MM.1S (cell line): ENCODE data around the gene PES1.
A peak's percentile ranks its signal among the peaks of the same experiment; 100 is the strongest.

Source experiments
- DNase-seq: peaks from one replicate; pipeline ENCODE4 v3.0.0-alpha.2; 2015
- H2AFZ ChIP-seq: fragments of 300-600 bp; sonication (generic); 2 replicates; pipeline ENCODE4 v1.6.0; 2016; ENCODE audit warnings: antibody characterized with exemption, low read length
- H3F3A ChIP-seq: fragments of 300-600 bp; sonication (generic); 2 replicates; pipeline ENCODE4 v1.6.1; 2016; ENCODE audit warnings: mild to moderate bottlenecking, antibody characterized with exemption, low read length, moderate library complexity, mixed read lengths; ENCODE audit not compliant: insufficient read depth
- H3K27ac ChIP-seq: fragments of 300-600 bp; sonication (generic); 2 replicates; pipeline ENCODE4 v1.5.1; 2016; ENCODE audit warnings: mild to moderate bottlenecking, low read length
- H3K27me3 ChIP-seq: fragments of 300-600 bp; sonication (generic); replicated peaks from 2 replicates; pipeline ENCODE4 v1.6.0; 2016; ENCODE audit warnings: low read length; ENCODE audit not compliant: insufficient read depth
- H3K36me3 ChIP-seq: fragments of 300-600 bp; sonication (generic); replicated peaks from 2 replicates; pipeline ENCODE4 v1.6.1; 2016; ENCODE audit warnings: mild to moderate bottlenecking, low read length, mixed read lengths; ENCODE audit not compliant: insufficient read depth
- H3K4me1 ChIP-seq: fragments of 300-600 bp; sonication (generic); 2 replicates; pipeline ENCODE4 v1.6.1; 2016; ENCODE audit warnings: low read length, mixed read lengths
- H3K4me2 ChIP-seq: fragments of 300-600 bp; sonication (generic); 2 replicates; pipeline ENCODE4 v1.6.0; 2016; ENCODE audit warnings: low read depth, low read length
- H3K4me3 ChIP-seq: fragments of 300-600 bp; sonication (generic); 2 replicates; pipeline ENCODE4 v1.5.1; 2016; ENCODE audit warnings: low read length, mixed read lengths
- H3K79me2 ChIP-seq: fragments of 300-600 bp; sonication (generic); 2 replicates; pipeline ENCODE4 v1.6.1; 2016; ENCODE audit warnings: mixed run types, low read length, mixed read lengths
- H3K9ac ChIP-seq: fragments of 300-600 bp; sonication (generic); 2 replicates; pipeline ENCODE4 v1.6.1; 2016; ENCODE audit warnings: low read length, mixed read lengths
- H3K9me2 ChIP-seq: fragments of 300-600 bp; sonication (generic); replicated peaks from 2 replicates; pipeline ENCODE4 v1.6.1; 2016; ENCODE audit warnings: mild to moderate bottlenecking, low read length, mixed read lengths; ENCODE audit not compliant: insufficient read depth
- H3K9me3 ChIP-seq: fragments of 300-600 bp; sonication (generic); replicated peaks from 2 replicates; pipeline ENCODE4 v1.6.1; 2016; ENCODE audit warnings: mild to moderate bottlenecking, low read length, mixed read lengths; ENCODE audit not compliant: insufficient read depth
- H4K20me1 ChIP-seq: fragments of 300-600 bp; sonication (generic); 2 replicates; pipeline ENCODE4 v1.6.1; 2016; ENCODE audit warnings: mild to moderate bottlenecking, low read length, moderate library complexity, mixed read lengths; ENCODE audit not compliant: insufficient read depth
- EZH2 ChIP-seq: fragments of 300-600 bp; sonication (generic); optimal IDR thresholded peaks from 2 replicates; pipeline ENCODE3; 2017; ENCODE audit warnings: low read depth, mild to moderate bottlenecking, antibody characterized with exemption, low read length, mixed read lengths
- EZH2phosphoT487 ChIP-seq: fragments of 300-600 bp; sonication (generic); IDR thresholded peaks from 2 replicates; pipeline ENCODE4 v1.6.1; 2018; ENCODE audit warnings: antibody characterized with exemption, low read length
- TF ChIP-seq, protein P1 (sequence below): fragments of 300-600 bp; sonication (generic); IDR thresholded peaks from 2 replicates; pipeline ENCODE4 v1.5.1; 2016; ENCODE audit warnings: antibody characterized with exemption, low read length, mixed read lengths

Gene PES1

GRCh38 chr22:30591588-30592359, at the start of gene PES1:
Gene PES1 (minus strand): TSS chr22:30591910. CDS start chr22:30591833, 77 bp downstream.
- H3K27ac ChIP-seq, result peak within 1 kb of the TSS; percentile 65; the same call in 1 of the 2 replicates
- no peaks in the 10 kb centered on the region for H3K9me3 ChIP-seq
- DNase-seq, result peak; percentile 99
- H2AFZ ChIP-seq, result peak within 1 kb of the TSS; percentile 22
- 0 out of 2 replicates have a peak, but pooled peaks cover 10% of the 10 kb centered on the region for H3K4me1 ChIP-seq
- peaks cover 37% of the 10 kb centered on the region for H3K79me2 ChIP-seq
- no peaks in the 10 kb centered on the region for H4K20me1 ChIP-seq
- H3K27me3 ChIP-seq, result peaks cover 28% of the 10 kb centered on the region
- TF ChIP-seq EZH2phosphoT487 (no peak), EZH2 (no peak)
- TF ChIP-seq, protein P1, sequence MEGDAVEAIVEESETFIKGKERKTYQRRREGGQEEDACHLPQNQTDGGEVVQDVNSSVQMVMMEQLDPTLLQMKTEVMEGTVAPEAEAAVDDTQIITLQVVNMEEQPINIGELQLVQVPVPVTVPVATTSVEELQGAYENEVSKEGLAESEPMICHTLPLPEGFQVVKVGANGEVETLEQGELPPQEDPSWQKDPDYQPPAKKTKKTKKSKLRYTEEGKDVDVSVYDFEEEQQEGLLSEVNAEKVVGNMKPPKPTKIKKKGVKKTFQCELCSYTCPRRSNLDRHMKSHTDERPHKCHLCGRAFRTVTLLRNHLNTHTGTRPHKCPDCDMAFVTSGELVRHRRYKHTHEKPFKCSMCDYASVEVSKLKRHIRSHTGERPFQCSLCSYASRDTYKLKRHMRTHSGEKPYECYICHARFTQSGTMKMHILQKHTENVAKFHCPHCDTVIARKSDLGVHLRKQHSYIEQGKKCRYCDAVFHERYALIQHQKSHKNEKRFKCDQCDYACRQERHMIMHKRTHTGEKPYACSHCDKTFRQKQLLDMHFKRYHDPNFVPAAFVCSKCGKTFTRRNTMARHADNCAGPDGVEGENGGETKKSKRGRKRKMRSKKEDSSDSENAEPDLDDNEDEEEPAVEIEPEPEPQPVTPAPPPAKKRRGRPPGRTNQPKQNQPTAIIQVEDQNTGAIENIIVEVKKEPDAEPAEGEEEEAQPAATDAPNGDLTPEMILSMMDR, result no peak
- no peaks in the 10 kb centered on the region for H3F3A ChIP-seq
- peak within 1 kb of the TSS; percentile 91 for H3K9ac ChIP-seq
- peak within 1 kb of the TSS; percentile 77 for H3K4me2 ChIP-seq
- no peaks in the 10 kb centered on the region for H3K9me2 ChIP-seq
- H3K4me3 ChIP-seq, result peak within 1 kb of the TSS; percentile 95
- peaks cover 9% of the 10 kb centered on the region; the same call in 1 of the 2 replicates for H3K36me3 ChIP-seq

- Histone ChIP-seq H3K4me1 (peaks cover 6% of the 10 kb centered on the region), H2AFZ (no peak overlapping the region), H3F3A (no peaks in the 10 kb centered on the region), H3K27ac (no peak overlapping the region), H3K79me2 (no peaks in the 10 kb centered on the region), H4K20me1 (no peaks in the 10 kb centered on the region), H3K27me3 (no peaks in the 10 kb centered on the region), H3K4me2 (no peak overlapping the region), H3K36me3 (no peaks in the 10 kb centered on the region), H3K9ac (no peak overlapping the region), H3K9me2 (no peaks in the 10 kb centered on the region), H3K4me3 (no peak overlapping the region), H3K9me3 (no peaks in the 10 kb centered on the region)
- no peak for DNase-seq
- TF ChIP-seq EZH2phosphoT487 (no peak), EZH2 (no peak)
- TF ChIP-seq, protein P1, result no peak
These were observed 49.2 kb upstream of the PES1 start for GRCh38 chr22:30640839-30641430.

DNA sequence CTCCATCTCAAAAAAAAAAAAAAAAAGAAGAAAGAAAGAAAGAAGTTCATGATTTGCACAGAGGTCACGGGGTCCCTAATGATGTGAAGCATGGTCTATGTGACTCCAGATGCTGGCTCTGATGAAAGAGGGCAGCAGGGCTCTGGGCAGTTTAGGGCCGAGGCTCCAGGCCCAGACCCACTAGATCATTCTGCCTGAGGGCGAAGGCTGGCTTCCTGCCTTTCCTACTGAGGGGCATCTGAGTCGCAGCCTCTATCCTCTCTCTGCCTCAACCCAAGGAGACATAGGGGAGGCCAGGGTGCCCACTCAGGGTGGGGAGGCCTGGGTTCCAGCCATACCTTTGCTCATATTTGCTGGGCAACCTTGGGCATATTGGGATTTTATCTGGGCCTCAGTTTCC, 48.7 kb upstream of the PES1 start:
- no peaks in the 10 kb centered on the region for H3K36me3 ChIP-seq
- no peak overlapping the region for H3K4me2 ChIP-seq
- no peak overlapping the region for H3K27ac ChIP-seq
- H3K27me3 ChIP-seq, result no peaks in the 10 kb centered on the region
- no peak overlapping the region for H3K4me3 ChIP-seq
- H3K9ac ChIP-seq, result no peak overlapping the region
- H3K79me2 ChIP-seq, result no peaks in the 10 kb centered on the region
- H3K9me2 ChIP-seq, result no peaks in the 10 kb centered on the region
- no peaks in the 10 kb centered on the region for H4K20me1 ChIP-seq
- TF ChIP-seq, protein P1, result no peak
- TF ChIP-seq EZH2 (no peak), EZH2phosphoT487 (no peak)
- no peaks in the 10 kb centered on the region for H3F3A ChIP-seq
- peaks cover 7% of the 10 kb centered on the region for H3K4me1 ChIP-seq
- H3K9me3 ChIP-seq, result no peaks in the 10 kb centered on the region
- no peak for DNase-seq
- H2AFZ ChIP-seq, result no peak overlapping the region
